Activated B cell treated with CpG ODN at 0.5 μM for 24 hours (primary cell): ENCODE measurements around the gene CD53. TPM values are rescaled to one million over a fixed set of nuclear protein-coding genes. Genes with fewer than 3 reads are reported as not detected.

Experiments
- ATAC-seq: fragments of 200-7000 bp; cut with Tn5 transposase; one replicate; pipeline ENCODE4 v1.10.0; 2021; ENCODE audit warnings: low read depth, mild to moderate bottlenecking, moderate library complexity
- CTCF ChIA-PET: fragments of 350-600 bp; sonication (Branson Sonifier 250); formaldehyde crosslinking; loops from one replicate; lab custom pipeline; 2021; ENCODE audit warnings: antibody characterized with exemption; lab: Charles Lee
- POLR2A ChIA-PET: fragments of 350-600 bp; sonication (Branson Sonifier 250); formaldehyde crosslinking; loops from one replicate; lab custom pipeline; 2021; ENCODE audit warnings: antibody characterized with exemption; lab: Charles Lee
- DNase-seq: peaks from one replicate; pipeline ENCODE4 v3.0.0; 2022
- H3K27ac Mint-ChIP-seq: one replicate; pipeline ENCODE4 v1.8.0; 2020; ENCODE audit warnings: mixed read lengths
- H3K27me3 Mint-ChIP-seq: one replicate; pipeline ENCODE4 v1.8.0; 2021; ENCODE audit warnings: mixed read lengths
- H3K36me3 Mint-ChIP-seq: one replicate; pipeline ENCODE4 v1.8.0; 2021; ENCODE audit warnings: low read depth, mixed read lengths
- H3K4me1 Mint-ChIP-seq: one replicate; pipeline ENCODE4 v1.8.0; 2021; ENCODE audit warnings: mixed read lengths
- H3K4me3 Mint-ChIP-seq: one replicate; pipeline ENCODE4 v1.8.0; 2020; ENCODE audit warnings: mild to moderate bottlenecking, mixed read lengths
- H3K9me3 Mint-ChIP-seq: one replicate; pipeline ENCODE4 v1.8.0; 2020; ENCODE audit warnings: mixed read lengths
- CTCF ChIP-seq: fragments of 200-600 bp; IDR thresholded peaks from one replicate; pipeline ENCODE4 v1.8.0; 2022; ENCODE audit warnings: antibody characterized with exemption, mild to moderate bottlenecking
- intact Hi-C: fragments of 100-400 bp; cut with micrococcal nuclease; formaldehyde crosslinking; loops from one replicate; pipeline ENCODE4 v1.15.1; 2024
- total RNA-seq: library from RNA; stranded (reverse); gene quantifications from 2 replicates; pipeline ENCODE4 v1.2.3, GENCODE V29; 2022

The CD53 gene
- total RNA-seq, 1 donor from 2014 or later = 522 TPM

GRCh38 chr1:110936567-110936966, 63.6 kb downstream of the CD53 start:
- peaks cover 34% of the 10 kb centered on the region for H3K9me3 Mint-ChIP-seq
- POLR2A ChIA-PET = no interaction called here

GRCh38 chr1:110944806-110945205, 71.9 kb downstream of the CD53 start:
- intact Hi-C loops = no loop called here
- no peaks in the 10 kb centered on the region for H3K27me3 Mint-ChIP-seq
- ATAC-seq = no peak

More at GRCh38 chr1:110936567-110936966, 63.6 kb downstream of the CD53 start:
- Mint-ChIP-seq H3K36me3 (peaks cover 20% of the 10 kb centered on the region), H3K27me3 (no peaks in the 10 kb centered on the region), H3K4me1 (no peaks in the 10 kb centered on the region), H3K4me3 (no peak overlapping the region), H3K27ac (no peak overlapping the region)
- CTCF ChIA-PET = no interaction called here
- DNase-seq (no peak), ATAC-seq (no peak)
- intact Hi-C loops = no loop called here
- TF ChIP-seq CTCF = no peak

GRCh38 chr1:110945626-110946025, 72.7 kb downstream of the CD53 start:
- Mint-ChIP-seq H3K36me3 (peaks cover 46% of the 10 kb centered on the region), H3K27me3 (no peaks in the 10 kb centered on the region), H3K27ac (no peak overlapping the region), H3K9me3 (peaks cover 4% of the 10 kb centered on the region), H3K4me3 (no peak overlapping the region), H3K4me1 (no peaks in the 10 kb centered on the region)
- intact Hi-C loops = no loop called here
- no peak for TF ChIP-seq CTCF
- no peak for ATAC-seq
- no peak for DNase-seq
- CTCF ChIA-PET = no interaction called here
- POLR2A ChIA-PET = no interaction called here

More at GRCh38 chr1:110944806-110945205, 71.9 kb downstream of the CD53 start:
- no peak overlapping the region for H3K27ac Mint-ChIP-seq
- POLR2A ChIA-PET = no interaction called here
- H3K36me3 Mint-ChIP-seq = peaks cover 38% of the 10 kb centered on the region
- no peaks in the 10 kb centered on the region for H3K4me1 Mint-ChIP-seq
- TF ChIP-seq CTCF = no peak
- H3K9me3 Mint-ChIP-seq = no peaks in the 10 kb centered on the region
- H3K4me3 Mint-ChIP-seq = no peak overlapping the region
- no peak for DNase-seq
- CTCF ChIA-PET = interaction anchor here (1.0 kb wide), 1 partner anchor 325 kb away, joined by 3 read pairs; no protein-coding TSS in a partner anchor

GRCh38 chr1:110948038-110948810, 75.3 kb downstream of the CD53 start:
- H3K36me3 Mint-ChIP-seq = peaks cover 68% of the 10 kb centered on the region
- POLR2A ChIA-PET = no interaction called here

More at GRCh38 chr1:110948038-110948810, 75.3 kb downstream of the CD53 start:
- no peak for ATAC-seq
- Mint-ChIP-seq H3K4me1 (no peaks in the 10 kb centered on the region), H3K9me3 (peaks cover 7% of the 10 kb centered on the region), H3K4me3 (no peak overlapping the region), H3K27me3 (no peaks in the 10 kb centered on the region), H3K27ac (no peak overlapping the region)
- intact Hi-C loops = no loop called here
- TF ChIP-seq CTCF = no peak
- CTCF ChIA-PET = no interaction called here
- DNase-seq = no peak

Other genes with a start within 250 kb of the CD53 start
- 15.0 and 20.0 TPM in 2 replicates for gene KCNA3, start 198.2 kb upstream of the CD53 start, total RNA-seq
- 16.7 and 17.0 TPM in 2 replicates for gene LRIF1, start 90.8 kb downstream of the CD53 start, total RNA-seq